ENCODE results near the gene CELF1. TPM values are rescaled to one million over a fixed set of nuclear protein-coding genes. Genes with fewer than 3 reads are reported as not detected.

CELF1 gene
- total and polyA plus RNA-seq, 9 of the 15 experiments (the other 6 are each of a cell fraction or from before 2014, with no cell fraction given) = 11.3 to 142 (median 77.4) TPM

DNA sequence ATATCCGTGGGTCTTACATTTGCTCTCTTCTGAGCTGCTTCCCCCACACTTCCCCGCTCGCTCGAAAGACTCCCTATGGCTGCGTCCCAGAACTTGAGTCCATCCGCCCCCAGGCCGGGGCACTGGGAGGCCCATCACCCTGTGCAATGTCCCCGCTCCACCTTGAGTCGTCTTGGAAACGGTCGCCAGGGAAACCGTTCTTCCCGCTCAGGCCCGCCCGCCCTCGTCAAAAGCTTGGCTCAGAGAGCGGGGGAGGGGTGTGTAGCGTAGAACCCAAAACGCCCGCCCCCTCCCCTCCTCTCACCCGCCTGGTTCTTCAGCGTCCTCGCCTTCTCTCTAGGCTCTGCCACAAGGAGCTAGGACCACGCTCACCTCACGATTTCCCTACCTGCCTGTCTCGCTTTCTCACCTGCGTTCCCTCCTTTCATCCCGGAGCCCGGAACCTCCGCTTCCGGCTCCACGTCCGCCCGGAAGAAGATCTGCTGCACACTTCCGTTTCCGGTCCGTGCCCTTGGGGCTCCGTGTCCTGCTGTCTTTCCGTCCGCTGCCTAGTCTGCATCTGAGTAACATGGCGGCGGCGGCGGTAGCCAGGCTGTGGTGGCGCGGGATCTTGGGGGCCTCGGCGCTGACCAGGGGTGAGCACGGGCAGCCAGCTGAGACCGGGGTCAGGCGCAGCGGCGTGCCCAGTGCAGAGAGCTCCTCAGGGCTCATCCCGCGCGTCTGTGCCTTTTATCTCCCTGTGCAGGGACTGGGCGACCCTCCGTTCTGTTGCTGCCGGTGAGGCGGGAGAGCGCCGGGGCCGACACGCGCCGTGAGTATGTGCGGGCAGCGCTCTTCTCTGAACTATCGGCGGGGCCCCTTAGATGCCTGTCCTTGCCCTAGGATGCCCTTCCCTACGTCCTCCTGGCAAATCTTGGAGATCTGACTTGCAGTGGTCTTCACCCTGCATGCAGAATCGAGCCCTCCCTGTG, 25.9 kb upstream of the CELF1 start, which contains the start of the genes KBTBD4 and NDUFS3 (continued):
- no peak for TF ChIP-seq STAT6 (CRISPR knock-in tag; IDR thresholded peaks at IDR 0.05)
- peak; percentile 37; the same call in 1 of the 2 replicates for TF ChIP-seq RAD51 (IDR thresholded peaks at IDR 0.05; ENCODE audit: borderline replicate concordance, low read depth)
- peak; percentile 72 to 86; a peak in 3 of 4 replicates for TF ChIP-seq MLLT1 (IDR thresholded peaks at IDR 0.05)
- TF ChIP-seq, protein P1, sequence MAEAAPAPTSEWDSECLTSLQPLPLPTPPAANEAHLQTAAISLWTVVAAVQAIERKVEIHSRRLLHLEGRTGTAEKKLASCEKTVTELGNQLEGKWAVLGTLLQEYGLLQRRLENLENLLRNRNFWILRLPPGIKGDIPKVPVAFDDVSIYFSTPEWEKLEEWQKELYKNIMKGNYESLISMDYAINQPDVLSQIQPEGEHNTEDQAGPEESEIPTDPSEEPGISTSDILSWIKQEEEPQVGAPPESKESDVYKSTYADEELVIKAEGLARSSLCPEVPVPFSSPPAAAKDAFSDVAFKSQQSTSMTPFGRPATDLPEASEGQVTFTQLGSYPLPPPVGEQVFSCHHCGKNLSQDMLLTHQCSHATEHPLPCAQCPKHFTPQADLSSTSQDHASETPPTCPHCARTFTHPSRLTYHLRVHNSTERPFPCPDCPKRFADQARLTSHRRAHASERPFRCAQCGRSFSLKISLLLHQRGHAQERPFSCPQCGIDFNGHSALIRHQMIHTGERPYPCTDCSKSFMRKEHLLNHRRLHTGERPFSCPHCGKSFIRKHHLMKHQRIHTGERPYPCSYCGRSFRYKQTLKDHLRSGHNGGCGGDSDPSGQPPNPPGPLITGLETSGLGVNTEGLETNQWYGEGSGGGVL (CRISPR knock-in tag; IDR thresholded peaks at IDR 0.05) = no peak
- TF ChIP-seq, protein P2, sequence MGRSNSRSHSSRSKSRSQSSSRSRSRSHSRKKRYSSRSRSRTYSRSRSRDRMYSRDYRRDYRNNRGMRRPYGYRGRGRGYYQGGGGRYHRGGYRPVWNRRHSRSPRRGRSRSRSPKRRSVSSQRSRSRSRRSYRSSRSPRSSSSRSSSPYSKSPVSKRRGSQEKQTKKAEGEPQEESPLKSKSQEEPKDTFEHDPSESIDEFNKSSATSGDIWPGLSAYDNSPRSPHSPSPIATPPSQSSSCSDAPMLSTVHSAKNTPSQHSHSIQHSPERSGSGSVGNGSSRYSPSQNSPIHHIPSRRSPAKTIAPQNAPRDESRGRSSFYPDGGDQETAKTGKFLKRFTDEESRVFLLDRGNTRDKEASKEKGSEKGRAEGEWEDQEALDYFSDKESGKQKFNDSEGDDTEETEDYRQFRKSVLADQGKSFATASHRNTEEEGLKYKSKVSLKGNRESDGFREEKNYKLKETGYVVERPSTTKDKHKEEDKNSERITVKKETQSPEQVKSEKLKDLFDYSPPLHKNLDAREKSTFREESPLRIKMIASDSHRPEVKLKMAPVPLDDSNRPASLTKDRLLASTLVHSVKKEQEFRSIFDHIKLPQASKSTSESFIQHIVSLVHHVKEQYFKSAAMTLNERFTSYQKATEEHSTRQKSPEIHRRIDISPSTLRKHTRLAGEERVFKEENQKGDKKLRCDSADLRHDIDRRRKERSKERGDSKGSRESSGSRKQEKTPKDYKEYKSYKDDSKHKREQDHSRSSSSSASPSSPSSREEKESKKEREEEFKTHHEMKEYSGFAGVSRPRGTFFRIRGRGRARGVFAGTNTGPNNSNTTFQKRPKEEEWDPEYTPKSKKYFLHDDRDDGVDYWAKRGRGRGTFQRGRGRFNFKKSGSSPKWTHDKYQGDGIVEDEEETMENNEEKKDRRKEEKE (IDR thresholded peaks at IDR 0.05; ENCODE audit: borderline replicate concordance in 1 of 2, control insufficient read depth in 1 of 2, low read depth in 2 of 2, low read length in 1 of 2) = peak in 1 of 2 experiments; percentile 97; a peak in 3 of 4 replicates
- no peak; the same call in 1 of the 2 replicates for TF ChIP-seq MCM3 (IDR thresholded peaks at IDR 0.05)
- peak; percentile 87 for TF ChIP-seq NEUROD1 (IDR thresholded peaks at IDR 0.05; ENCODE audit: borderline replicate concordance, low read depth, low read length, partially characterized antibody)
- TF ChIP-seq TRIM28 (IDR thresholded peaks at IDR 0.05) = peak; percentile 86
- TF ChIP-seq IRF9 (tag; IDR thresholded peaks at IDR 0.05) = 0 out of 2 replicates have a peak, but pooled peaks have one; percentile 50
- 0 out of 2 replicates have a peak, but pooled peaks have one; percentile 22 for TF ChIP-seq E2F3 (CRISPR knock-in tag; IDR thresholded peaks at IDR 0.05)
- TF ChIP-seq TAL1 (IDR thresholded peaks at IDR 0.05) = peak; percentile 48; the same call in 1 of the 2 replicates
- peak; percentile 100 for TF ChIP-seq C11orf30 (IDR thresholded peaks at IDR 0.05; ENCODE audit: low read depth)
- peak; percentile 90 for TF ChIP-seq BCOR (IDR thresholded peaks at IDR 0.05)
- peak; percentile 98 for TF ChIP-seq NBN (IDR thresholded peaks at IDR 0.05; ENCODE audit: low read depth)
- TF ChIP-seq FOXJ2 (tag; IDR thresholded peaks at IDR 0.05) = peak; percentile 86
